WI38 (cell line): ENCODE measurements around the gene KDM4C.

Experiments used
- H3K4me3 ChIP-seq: 2 replicates; pipeline ENCODE4 v1.5.1; 2011; ENCODE audit warnings: low read depth, mild to moderate bottlenecking, control low read depth, low read length
- CTCF ChIP-seq: IDR thresholded peaks from 2 replicates; pipeline ENCODE4 v1.5.1; 2012; ENCODE audit warnings: low read depth, mild to moderate bottlenecking, control low read depth, low read length

Gene KDM4C

DNA sequence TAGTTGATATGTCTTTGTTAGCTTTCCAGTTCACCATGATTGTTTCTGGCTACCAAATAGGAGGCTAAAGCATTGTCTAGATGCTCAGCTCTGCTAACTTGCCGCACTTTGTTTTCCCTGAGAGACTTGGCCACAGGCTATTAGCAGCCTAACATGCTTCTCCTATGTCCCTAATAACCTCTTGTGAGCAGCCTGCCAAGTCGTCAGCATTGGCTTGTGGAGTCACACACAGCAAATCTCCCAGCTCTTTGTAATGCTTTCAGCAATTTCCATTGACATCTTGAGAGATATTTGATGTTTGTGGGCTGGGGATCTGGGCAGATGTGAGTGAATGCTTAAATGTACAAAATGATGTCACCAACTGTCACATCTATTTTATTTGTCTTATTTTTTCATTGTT lies 346.9 kb downstream of the KDM4C start:
- no peak for TF ChIP-seq CTCF
- no peak overlapping the region for H3K4me3 ChIP-seq

DNA sequence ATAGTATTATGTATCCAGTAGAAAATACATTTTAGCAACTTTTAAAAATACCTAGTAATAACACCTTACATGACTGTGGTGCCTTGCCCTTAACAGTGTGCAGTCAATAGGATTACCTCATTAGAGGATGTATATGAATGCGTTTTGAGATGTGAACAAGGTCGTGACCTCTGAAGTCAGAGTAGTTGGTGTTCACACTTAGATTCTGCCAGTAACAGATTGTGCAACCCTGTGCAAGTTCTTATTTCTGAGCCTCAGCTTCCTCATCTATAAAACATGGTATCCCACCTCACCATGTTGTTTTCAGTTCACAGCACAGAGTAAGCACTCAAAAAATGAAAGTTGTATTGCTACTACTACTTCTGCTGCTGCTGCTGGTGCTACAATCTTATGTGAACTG lies 347.3 kb downstream of the KDM4C start:
- no peak for TF ChIP-seq CTCF
- H3K4me3 ChIP-seq, result no peak overlapping the region

DNA sequence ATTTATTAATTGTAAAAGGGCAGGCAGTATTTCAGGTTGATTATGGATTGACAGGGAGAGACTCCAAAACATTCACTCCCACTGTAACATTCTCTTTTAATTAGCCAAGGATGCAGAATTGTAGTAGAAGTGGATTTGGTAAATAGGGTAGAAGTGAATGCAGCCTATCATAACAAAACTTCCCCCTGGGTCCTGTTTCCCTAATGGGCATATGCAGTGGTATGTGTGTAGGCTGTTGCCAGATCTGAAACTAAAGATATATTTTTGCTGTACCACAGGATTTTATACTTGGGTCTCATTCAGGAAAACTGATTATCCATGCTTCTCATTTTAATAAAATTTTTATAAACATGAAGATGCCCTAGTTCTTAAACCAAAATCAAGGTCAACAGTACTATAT lies 351.2 kb downstream of the KDM4C start:
- TF ChIP-seq CTCF, result no peak
- H3K4me3 ChIP-seq, result no peak overlapping the region

DNA sequence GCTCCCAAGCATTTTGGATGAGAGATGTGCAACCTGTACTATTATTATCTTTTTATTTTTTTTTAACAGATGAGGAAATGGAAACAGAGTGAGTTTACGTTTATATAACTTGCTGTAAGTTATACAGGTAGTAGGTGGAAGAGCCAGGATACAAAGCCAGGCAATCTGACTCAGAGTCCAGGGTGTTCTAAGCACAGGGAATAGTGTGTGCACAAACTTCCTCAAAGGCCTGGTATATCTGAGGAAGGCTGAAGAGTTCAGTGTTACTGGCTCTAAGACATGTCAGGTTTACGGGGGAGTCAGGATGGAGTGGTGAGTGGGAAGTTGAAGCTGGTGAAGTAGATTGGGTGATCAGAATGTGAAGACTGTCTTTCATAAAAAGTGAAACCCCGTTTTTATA lies 353.6 kb downstream of the KDM4C start:
- TF ChIP-seq CTCF, result no peak

GRCh38 chr9:7115606-7116005 lies 357.8 kb downstream of the KDM4C start:
- TF ChIP-seq CTCF, result no peak
- H3K4me3 ChIP-seq, result no peak overlapping the region

More for the DNA sequence above, 353.6 kb downstream of the KDM4C start:
- no peak overlapping the region for H3K4me3 ChIP-seq

DNA sequence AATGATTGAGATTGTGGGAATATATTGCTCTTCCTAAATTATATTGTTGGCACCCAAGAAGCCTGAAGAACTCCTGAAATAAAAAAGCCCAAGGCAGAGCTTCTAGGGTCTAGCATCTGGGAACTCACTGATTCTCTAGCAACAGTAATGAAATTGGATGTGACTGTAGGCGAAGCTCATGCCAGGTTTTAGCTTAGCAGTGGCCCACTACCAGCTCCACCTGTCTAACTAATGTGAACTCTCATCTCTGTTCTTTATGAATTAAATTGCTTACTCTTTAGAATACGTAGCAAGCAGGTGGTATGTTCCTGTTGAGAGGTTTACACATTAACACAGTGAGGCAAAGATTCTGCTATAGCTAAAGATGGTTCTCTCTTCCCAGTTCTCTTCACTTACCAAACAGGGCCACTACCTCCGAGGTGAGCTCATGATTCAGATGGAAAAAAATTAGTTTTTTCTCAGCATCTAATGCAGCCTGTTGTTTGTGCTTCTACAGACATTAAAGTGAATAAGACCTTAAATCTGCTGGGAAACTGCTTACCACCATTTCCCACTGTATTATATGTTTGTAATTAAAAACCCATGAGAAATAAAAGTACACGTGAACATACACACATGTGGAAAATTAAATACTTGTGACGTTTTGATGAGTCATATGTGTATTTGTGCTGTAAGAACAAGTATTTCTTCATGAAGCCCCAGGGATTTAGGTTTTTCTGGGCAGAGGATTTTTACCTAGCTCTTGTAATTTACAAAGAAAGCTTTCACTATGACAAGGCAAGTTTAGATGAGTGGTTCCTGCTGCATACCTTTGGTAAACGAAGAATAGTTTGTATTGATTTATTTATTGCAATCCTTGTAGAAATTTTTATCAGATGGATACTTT lies 360.1 kb downstream of the KDM4C start:
- no peak overlapping the region for H3K4me3 ChIP-seq
- no peak for TF ChIP-seq CTCF

DNA sequence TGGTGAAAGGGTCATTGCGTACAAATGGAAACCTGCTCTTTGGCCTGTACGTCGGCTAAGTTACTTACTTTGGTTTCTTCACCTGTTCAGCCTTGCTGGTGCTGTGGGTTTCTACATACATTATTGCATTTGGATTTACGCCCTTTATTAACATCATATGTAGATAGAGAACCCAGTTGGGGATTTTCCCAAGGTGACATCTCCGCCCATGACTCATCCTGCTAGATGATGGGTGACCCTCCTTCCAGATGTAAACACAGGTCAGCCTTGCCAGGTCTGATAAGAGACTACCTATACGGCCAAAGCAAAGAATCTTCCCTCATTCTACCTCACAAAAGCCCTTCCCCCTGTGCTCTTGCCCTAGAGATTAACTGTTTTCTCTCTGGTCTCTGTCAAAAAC lies 360.9 kb downstream of the KDM4C start:
- no peak overlapping the region for H3K4me3 ChIP-seq
- no peak for TF ChIP-seq CTCF
